Esophagus (tissue), 2 donors: ENCODE results near the gene GNB1L. TPM values are rescaled to one million over a fixed set of nuclear protein-coding genes. Genes with fewer than 3 reads are reported as not detected.

Experiments used
- polyA plus RNA-seq, 2 donors: library from polyadenylated mRNA; stranded (reverse); fragments of 200-250 nt; gene quantifications; one replicate each; pipeline ENCODE4 v1.2.3, GENCODE V29; 2013
- donor health status: healthy with polysubstance abuse.
- donor health status: Bipolar disorder and iron deficiency.

GNB1L gene
- polyA plus RNA-seq, 2 donors = 4.7 to 6.6 TPM

Other genes with a start within 250 kb of the GNB1L start
- 10 to 100 TPM; 40.8 to 51.8 TPM for gene SEPTIN5, start 140.4 kb downstream of the GNB1L start, polyA plus RNA-seq
- 1 to 10 TPM; 7.6 to 9.0 TPM for gene GP1BB, start 131.3 kb downstream of the GNB1L start, polyA plus RNA-seq
- gene TBX1, start 94.1 kb downstream of the GNB1L start, polyA plus RNA-seq = 1 to 10 TPM; 1.2 to 1.3 TPM
- gene RTL10, start within 50 bp of the GNB1L start, polyA plus RNA-seq = 10 to 100 TPM in 1 of 2 donors, 1 to 10 TPM in 1; 8.1 to 13.8 TPM
- 100 to 1,000 TPM; 178 to 218 TPM for gene COMT, start 86.9 kb upstream of the GNB1L start, polyA plus RNA-seq
- gene TXNRD2, start 86.9 kb upstream of the GNB1L start, polyA plus RNA-seq = 10 to 100 TPM in 1 of 2 donors, 1 to 10 TPM in 1; 9.6 to 20.6 TPM
- 1 to 10 TPM; 3.4 to 5.5 TPM for gene ARVCF, start 161.9 kb upstream of the GNB1L start, polyA plus RNA-seq
- 1 to 10 TPM; 9.5 to 9.8 TPM for gene TANGO2, start 166.2 kb upstream of the GNB1L start, polyA plus RNA-seq
- gene DGCR8, start 225.4 kb upstream of the GNB1L start, polyA plus RNA-seq = 10 to 100 TPM; 14.1 to 21.6 TPM